Right lobe of liver (tissue), 4 donors: ENCODE measurements around the gene OR6K3.

ENCODE experiments used
- POLR2A ChIP-seq: fragments of 450-650 bp; IDR thresholded peaks from one replicate; pipeline ENCODE4 v1.6.1; 2017; ENCODE audit warnings: antibody characterized with exemption, mild to moderate bottlenecking
- TF ChIP-seq, protein P1 (sequence below), 4 donors: fragments of 200-600 bp in 3 of 4; fragments of 450-650 bp in 1 of 4; IDR thresholded peaks; one replicate each; pipeline versions ENCODE4 v1.5.1 to v1.8.0; 2016 to 2022; ENCODE audit warnings: antibody characterized with exemption in 4 of 4, mild to moderate bottlenecking in 2 of 4
- donor health status: DM: no; HTN: no; CAD: no.
- donor health status: DM: no; HTN: no; CAD: no.
- donor health status: DM: no; HTN: yes; CAD: no.

DNA sequence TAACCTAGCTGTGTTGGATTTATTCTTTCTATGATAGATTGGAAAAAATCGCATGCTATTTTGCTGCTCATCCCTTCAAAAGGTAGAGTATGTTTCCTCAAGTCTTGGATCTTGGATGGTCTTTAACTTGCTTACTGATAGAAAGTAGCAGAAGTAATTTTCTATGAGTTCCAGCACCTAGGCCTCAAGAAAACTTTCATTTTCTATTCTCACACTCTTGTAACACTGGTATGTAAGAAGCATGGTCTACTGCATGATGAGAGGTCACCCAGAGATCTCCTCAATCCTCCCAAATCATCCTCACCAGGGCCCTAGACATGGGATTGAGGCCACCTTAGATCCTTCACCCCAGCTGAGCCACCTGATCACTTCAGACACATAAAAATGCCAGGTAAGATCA lies 41.2 kb downstream of the OR6K3 start:
- TF ChIP-seq, protein P1, sequence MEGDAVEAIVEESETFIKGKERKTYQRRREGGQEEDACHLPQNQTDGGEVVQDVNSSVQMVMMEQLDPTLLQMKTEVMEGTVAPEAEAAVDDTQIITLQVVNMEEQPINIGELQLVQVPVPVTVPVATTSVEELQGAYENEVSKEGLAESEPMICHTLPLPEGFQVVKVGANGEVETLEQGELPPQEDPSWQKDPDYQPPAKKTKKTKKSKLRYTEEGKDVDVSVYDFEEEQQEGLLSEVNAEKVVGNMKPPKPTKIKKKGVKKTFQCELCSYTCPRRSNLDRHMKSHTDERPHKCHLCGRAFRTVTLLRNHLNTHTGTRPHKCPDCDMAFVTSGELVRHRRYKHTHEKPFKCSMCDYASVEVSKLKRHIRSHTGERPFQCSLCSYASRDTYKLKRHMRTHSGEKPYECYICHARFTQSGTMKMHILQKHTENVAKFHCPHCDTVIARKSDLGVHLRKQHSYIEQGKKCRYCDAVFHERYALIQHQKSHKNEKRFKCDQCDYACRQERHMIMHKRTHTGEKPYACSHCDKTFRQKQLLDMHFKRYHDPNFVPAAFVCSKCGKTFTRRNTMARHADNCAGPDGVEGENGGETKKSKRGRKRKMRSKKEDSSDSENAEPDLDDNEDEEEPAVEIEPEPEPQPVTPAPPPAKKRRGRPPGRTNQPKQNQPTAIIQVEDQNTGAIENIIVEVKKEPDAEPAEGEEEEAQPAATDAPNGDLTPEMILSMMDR (IDR thresholded peaks at IDR 0.05): no peak
- no peak for TF ChIP-seq POLR2A
